Type B pancreatic cell (in vitro differentiated cells): ENCODE results near the gene GMDS. TPM values are rescaled to one million over a fixed set of nuclear protein-coding genes. Genes with fewer than 3 reads are reported as not detected.

Source experiments
- DNase-seq: peaks from one replicate; pipeline ENCODE4 v3.0.0; 2021; ENCODE audit warnings: mixed read lengths; ENCODE audit not compliant: unreplicated experiment; ENCODE audit errors: extremely low spot score
- H3K27ac Mint-ChIP-seq: 2 replicates; pipeline ENCODE4 v1.8.0; 2021; ENCODE audit warnings: mild to moderate bottlenecking, mixed read lengths
- H3K27me3 Mint-ChIP-seq: 2 replicates; pipeline ENCODE4 v1.8.0; 2021; ENCODE audit warnings: mixed read lengths
- H3K36me3 Mint-ChIP-seq: 2 replicates; pipeline ENCODE4 v1.8.0; 2021; ENCODE audit warnings: mixed read lengths
- H3K4me1 Mint-ChIP-seq: one replicate; pipeline ENCODE4 v1.8.0; 2021; ENCODE audit warnings: mixed read lengths; ENCODE audit not compliant: unreplicated experiment
- H3K4me3 Mint-ChIP-seq: 2 replicates; pipeline ENCODE4 v1.8.0; 2021; ENCODE audit warnings: mild to moderate bottlenecking, mixed read lengths
- H3K9me3 Mint-ChIP-seq: 2 replicates; pipeline ENCODE4 v1.8.0; 2021; ENCODE audit warnings: mixed read lengths
- CTCF ChIP-seq: fragments of 200-600 bp; sonication (generic); conservative IDR thresholded peaks from 2 replicates; pipeline ENCODE4 v1.5.0; 2021; ENCODE audit warnings: antibody characterized with exemption, mild to moderate bottlenecking
- total RNA-seq: library from RNA; stranded (reverse); gene quantifications from 2 replicates; pipeline ENCODE4 v1.2.1, GENCODE V29; 2021; ENCODE audit warnings: low replicate concordance

GMDS gene
- total RNA-seq, 1 donor from 2014 or later, result 41.3 TPM

GRCh38 chr6:1736346-1737105, 508.9 kb downstream of the GMDS start:
- H3K36me3 Mint-ChIP-seq, result peaks cover 4% of the 10 kb centered on the region
- H3K27me3 Mint-ChIP-seq, result no peaks in the 10 kb centered on the region
- no peak overlapping the region for H3K27ac Mint-ChIP-seq
- no peaks in the 10 kb centered on the region for H3K9me3 Mint-ChIP-seq
- DNase-seq, result no peak
- H3K4me3 Mint-ChIP-seq, result no peak overlapping the region
- TF ChIP-seq CTCF, result no peak
- H3K4me1 Mint-ChIP-seq, result peaks cover 4% of the 10 kb centered on the region

- H3K4me3 Mint-ChIP-seq, result no peak overlapping the region
- no peak for DNase-seq
- H3K9me3 Mint-ChIP-seq, result peaks cover 5% of the 10 kb centered on the region
- H3K27me3 Mint-ChIP-seq, result no peaks in the 10 kb centered on the region
- peaks cover 4% of the 10 kb centered on the region for H3K4me1 Mint-ChIP-seq
- H3K27ac Mint-ChIP-seq, result no peak overlapping the region
- no peak for TF ChIP-seq CTCF
- H3K36me3 Mint-ChIP-seq, result no peaks in the 10 kb centered on the region
Observed at GRCh38 chr6:1735239-1735803, 510.1 kb downstream of the GMDS start.

- H3K9me3 Mint-ChIP-seq, result peaks cover 10% of the 10 kb centered on the region
- H3K27ac Mint-ChIP-seq, result no peak overlapping the region
- no peak for TF ChIP-seq CTCF
- H3K27me3 Mint-ChIP-seq, result peaks cover 2% of the 10 kb centered on the region
- no peak for DNase-seq
- H3K4me3 Mint-ChIP-seq, result no peak overlapping the region
- H3K36me3 Mint-ChIP-seq, result peaks cover 4% of the 10 kb centered on the region
- peaks cover 13% of the 10 kb centered on the region for H3K4me1 Mint-ChIP-seq
Observed at GRCh38 chr6:1730882-1731281, 514.5 kb downstream of the GMDS start.

- Mint-ChIP-seq H3K27me3 (peaks cover 2% of the 10 kb centered on the region), H3K4me1 (peaks cover 20% of the 10 kb centered on the region), H3K36me3 (peaks cover 12% of the 10 kb centered on the region), H3K27ac (no peak overlapping the region), H3K4me3 (no peak overlapping the region), H3K9me3 (peaks cover 10% of the 10 kb centered on the region)
- DNase-seq, result no peak
- no peak for TF ChIP-seq CTCF
Observed at GRCh38 chr6:1729750-1730140, 515.7 kb downstream of the GMDS start.

GRCh38 chr6:1729133-1729749, 516.2 kb downstream of the GMDS start:
- Mint-ChIP-seq H3K9me3 (peaks cover 10% of the 10 kb centered on the region), H3K27ac (no peak overlapping the region), H3K4me3 (no peak overlapping the region), H3K4me1 (peaks cover 24% of the 10 kb centered on the region), H3K36me3 (peaks cover 13% of the 10 kb centered on the region), H3K27me3 (peaks cover 2% of the 10 kb centered on the region)
- DNase-seq, result no peak
- TF ChIP-seq CTCF, result no peak
